GM10266 (cell line): Measurements from ENCODE around the gene EEF1AKMT3.
A peak's percentile ranks its signal among the peaks of the same experiment; 100 is the strongest.

Experiments used
- DNase-seq: peaks from one replicate; pipeline ENCODE4 v3.0.0; 2012; ENCODE audit errors: extremely low spot score
- TF ChIP-seq, protein P1 (sequence below): IDR thresholded peaks from 2 replicates; pipeline ENCODE4 v1.5.1; 2012; ENCODE audit warnings: mild to moderate bottlenecking, low read depth; ENCODE audit not compliant: control insufficient read depth, insufficient read depth; ENCODE audit errors: missing control alignments

Gene EEF1AKMT3

DNA sequence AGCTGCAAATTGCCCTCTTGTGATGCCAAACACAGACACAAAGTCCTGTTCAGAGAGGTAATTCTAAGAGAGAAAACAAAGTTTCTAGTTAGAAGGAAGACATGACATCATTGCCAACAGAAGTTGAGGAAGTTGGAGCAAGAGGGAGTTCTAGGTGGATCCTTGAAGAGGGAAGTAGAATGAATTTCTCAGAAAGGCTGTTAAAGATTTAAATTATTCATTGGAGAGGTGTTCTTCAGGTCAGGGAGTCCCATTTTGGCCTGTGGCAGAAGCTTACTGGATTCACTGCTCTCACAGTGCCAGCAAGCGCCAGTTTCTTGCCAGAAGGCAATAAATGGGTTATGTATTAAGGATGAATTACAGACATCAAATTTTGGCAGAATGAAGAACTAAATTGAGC lies 25.5 kb downstream of the EEF1AKMT3 start:
- DNase-seq, result no peak
- TF ChIP-seq, protein P1, sequence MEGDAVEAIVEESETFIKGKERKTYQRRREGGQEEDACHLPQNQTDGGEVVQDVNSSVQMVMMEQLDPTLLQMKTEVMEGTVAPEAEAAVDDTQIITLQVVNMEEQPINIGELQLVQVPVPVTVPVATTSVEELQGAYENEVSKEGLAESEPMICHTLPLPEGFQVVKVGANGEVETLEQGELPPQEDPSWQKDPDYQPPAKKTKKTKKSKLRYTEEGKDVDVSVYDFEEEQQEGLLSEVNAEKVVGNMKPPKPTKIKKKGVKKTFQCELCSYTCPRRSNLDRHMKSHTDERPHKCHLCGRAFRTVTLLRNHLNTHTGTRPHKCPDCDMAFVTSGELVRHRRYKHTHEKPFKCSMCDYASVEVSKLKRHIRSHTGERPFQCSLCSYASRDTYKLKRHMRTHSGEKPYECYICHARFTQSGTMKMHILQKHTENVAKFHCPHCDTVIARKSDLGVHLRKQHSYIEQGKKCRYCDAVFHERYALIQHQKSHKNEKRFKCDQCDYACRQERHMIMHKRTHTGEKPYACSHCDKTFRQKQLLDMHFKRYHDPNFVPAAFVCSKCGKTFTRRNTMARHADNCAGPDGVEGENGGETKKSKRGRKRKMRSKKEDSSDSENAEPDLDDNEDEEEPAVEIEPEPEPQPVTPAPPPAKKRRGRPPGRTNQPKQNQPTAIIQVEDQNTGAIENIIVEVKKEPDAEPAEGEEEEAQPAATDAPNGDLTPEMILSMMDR, result no peak

- no peak for DNase-seq
- TF ChIP-seq, protein P1, result no peak
Measured at GRCh38 chr12:57800965-57801364, 28.6 kb downstream of the EEF1AKMT3 start.

- no peak for DNase-seq
- TF ChIP-seq, protein P1, result no peak
Measured at GRCh38 chr12:57802607-57803006, 30.2 kb downstream of the EEF1AKMT3 start.

DNA sequence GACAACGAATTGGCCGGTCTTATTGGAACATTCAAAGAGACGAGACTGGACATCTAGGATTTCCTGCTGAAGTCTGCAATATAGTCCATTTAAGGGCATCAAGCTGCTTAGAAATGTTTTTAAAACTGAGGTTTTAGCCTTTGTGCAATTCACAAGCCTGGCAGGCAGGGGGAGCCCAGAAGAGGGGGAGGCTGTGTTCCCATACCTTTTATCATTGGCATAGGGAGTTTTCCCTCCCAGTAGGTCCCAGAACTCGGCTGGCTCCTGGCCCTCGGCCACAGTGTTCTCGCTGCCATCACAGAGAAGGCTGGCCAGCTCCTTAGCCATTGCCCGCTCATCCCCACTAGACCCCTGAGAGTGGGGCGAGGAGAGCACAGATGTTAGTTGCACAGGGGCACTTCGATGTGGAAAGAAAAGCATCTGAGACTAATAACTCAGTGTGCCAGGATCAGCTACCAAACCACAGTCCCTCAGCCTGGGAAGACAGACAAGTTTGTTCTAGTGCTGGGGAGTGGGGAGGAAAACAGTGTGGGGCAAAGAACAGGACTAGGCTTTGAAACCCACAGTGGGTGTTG lies 31.0 kb downstream of the EEF1AKMT3 start:
- peak; percentile 35 for DNase-seq
- TF ChIP-seq, protein P1, result peak; percentile 72

DNA sequence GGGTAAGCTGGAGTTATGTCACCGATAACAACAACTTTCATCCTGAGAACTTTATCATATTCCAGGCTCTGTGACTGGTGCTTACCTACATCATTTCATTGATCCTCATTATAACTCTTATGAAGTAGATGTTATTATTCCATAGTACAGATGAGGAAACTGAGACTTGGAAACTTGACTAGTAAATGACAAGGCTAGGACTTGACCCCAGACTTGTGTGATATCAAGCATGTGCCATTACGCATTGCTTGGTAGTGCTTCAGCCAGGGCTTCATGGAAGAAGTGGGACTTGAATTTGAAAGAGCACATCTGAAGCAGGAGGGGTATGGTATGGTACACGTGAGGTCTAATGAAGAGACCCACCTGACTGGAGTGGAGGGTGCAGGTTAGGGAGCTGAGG lies 34.3 kb downstream of the EEF1AKMT3 start:
- TF ChIP-seq, protein P1, result no peak
- no peak for DNase-seq

GRCh38 chr12:57807285-57807684 lies 34.9 kb downstream of the EEF1AKMT3 start:
- DNase-seq, result no peak
- TF ChIP-seq, protein P1, result no peak

DNA sequence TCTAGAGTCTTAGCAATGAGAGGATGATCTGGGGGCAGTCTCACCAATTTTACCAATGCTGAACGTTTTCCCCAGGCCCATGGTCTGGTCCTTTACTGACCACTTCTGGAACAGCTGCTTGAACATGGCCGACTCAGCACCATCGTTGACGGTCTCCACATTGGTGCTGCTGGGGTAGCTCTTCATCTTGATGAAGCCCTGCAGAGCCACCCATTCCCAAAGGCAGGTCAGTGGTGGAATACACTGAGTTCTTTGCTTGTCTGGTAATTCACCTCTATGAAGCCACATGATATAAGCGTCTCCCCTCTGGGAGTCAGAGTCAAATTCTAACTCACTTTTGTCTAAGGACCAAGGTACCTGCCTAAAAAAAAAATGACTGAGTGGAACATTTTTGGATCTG lies 35.9 kb downstream of the EEF1AKMT3 start:
- DNase-seq, result no peak
- TF ChIP-seq, protein P1, result no peak
